ENCODE results near the gene AGRN. TPM values are rescaled to one million over a fixed set of nuclear protein-coding genes. Genes with fewer than 3 reads are reported as not detected.
"Not testable (repeated sequence)": the region's sequence is repeated elsewhere in the genome, so short reads cannot be mapped to it uniquely, and the experiment has no call there.

Gene AGRN
- total RNA-seq, 1 experiment from 2014 or later = 286 TPM

DNA sequence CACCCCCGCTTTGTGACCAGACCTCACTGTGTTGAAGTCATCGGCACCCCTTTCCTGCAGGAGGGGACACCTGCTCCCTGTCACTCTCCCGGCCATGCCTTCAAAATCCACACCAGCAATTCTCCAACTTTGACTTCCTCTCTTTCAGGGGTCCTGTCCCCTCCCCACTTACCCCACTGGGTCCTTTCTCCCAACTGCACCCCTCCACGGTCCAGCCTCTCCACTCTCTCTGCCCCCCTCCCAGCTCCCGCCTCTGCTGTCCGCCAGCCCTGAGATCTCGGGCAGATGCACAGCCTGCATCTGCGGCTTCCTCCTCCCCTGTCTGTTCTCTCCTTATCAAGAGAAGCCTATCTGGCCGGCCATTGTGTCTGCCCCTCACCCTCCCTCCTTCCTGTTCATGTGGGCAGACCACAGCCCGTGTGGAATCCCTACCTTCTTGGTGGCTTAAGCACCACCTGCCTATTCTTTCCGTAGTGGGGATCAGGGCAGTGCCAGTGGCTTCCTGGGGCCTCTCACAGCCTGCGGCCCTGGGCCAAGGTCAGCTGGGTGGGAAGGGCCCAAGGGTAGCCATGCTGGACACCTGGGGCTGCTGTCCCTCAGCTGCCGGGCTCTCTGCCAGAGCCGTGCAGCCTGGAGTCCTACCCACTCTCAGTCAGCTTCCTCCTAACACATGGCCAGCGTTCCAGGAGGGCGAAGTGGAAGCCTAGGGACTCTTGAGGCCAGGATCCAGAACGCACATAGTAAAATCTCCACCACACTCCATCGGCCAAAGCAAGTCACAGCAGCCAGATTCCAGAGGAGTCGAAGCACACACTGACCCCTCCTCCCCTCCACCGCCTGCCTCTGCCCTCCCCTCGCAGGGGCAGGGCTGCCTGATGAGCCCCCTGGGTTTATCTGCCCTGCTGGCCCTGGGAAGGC is 14.9 kb upstream of the AGRN start:
- Mint-ChIP-seq H3K4me1 (ENCODE audit: insufficient read depth, unreplicated experiment) (peaks cover 9% of the 10 kb centered on the region), H3K9me3 (ENCODE audit: unreplicated experiment) (no peaks in the 10 kb centered on the region), H3K36me3 (ENCODE audit: insufficient read depth, unreplicated experiment) (no peaks in the 10 kb centered on the region), H3K27ac (ENCODE audit: low read depth, unreplicated experiment) (no peak overlapping the region), H3K4me3 (ENCODE audit: unreplicated experiment) (no peak overlapping the region), H3K27me3 (ENCODE audit: insufficient read depth, unreplicated experiment) (no peaks in the 10 kb centered on the region)
- ChIA-PET CTCF (interaction anchor here (0.7 to 1.6 kb wide), 2 partner anchors 10 to 175 kb away, joined by 4 read pairs; no protein-coding TSS in a partner anchor), POLR2A (interaction anchor here (1.4 kb wide), 1 partner anchor 8 kb away, joined by 3 read pairs; the partner anchor contains the start of gene ISG15)
- no peak for DNase-seq (ENCODE audit: unreplicated experiment)
- TF ChIP-seq, protein P1, sequence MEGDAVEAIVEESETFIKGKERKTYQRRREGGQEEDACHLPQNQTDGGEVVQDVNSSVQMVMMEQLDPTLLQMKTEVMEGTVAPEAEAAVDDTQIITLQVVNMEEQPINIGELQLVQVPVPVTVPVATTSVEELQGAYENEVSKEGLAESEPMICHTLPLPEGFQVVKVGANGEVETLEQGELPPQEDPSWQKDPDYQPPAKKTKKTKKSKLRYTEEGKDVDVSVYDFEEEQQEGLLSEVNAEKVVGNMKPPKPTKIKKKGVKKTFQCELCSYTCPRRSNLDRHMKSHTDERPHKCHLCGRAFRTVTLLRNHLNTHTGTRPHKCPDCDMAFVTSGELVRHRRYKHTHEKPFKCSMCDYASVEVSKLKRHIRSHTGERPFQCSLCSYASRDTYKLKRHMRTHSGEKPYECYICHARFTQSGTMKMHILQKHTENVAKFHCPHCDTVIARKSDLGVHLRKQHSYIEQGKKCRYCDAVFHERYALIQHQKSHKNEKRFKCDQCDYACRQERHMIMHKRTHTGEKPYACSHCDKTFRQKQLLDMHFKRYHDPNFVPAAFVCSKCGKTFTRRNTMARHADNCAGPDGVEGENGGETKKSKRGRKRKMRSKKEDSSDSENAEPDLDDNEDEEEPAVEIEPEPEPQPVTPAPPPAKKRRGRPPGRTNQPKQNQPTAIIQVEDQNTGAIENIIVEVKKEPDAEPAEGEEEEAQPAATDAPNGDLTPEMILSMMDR (IDR thresholded peaks at IDR 0.05; ENCODE audit: unreplicated experiment) = no peak
- intact Hi-C loops (cut with micrococcal nuclease) = loop anchor here (5.0 kb wide), 1 partner anchor 57 kb away; no protein-coding TSS in a partner anchor
- no TSS peak for BruUV-seq (replicated peaks)

DNA sequence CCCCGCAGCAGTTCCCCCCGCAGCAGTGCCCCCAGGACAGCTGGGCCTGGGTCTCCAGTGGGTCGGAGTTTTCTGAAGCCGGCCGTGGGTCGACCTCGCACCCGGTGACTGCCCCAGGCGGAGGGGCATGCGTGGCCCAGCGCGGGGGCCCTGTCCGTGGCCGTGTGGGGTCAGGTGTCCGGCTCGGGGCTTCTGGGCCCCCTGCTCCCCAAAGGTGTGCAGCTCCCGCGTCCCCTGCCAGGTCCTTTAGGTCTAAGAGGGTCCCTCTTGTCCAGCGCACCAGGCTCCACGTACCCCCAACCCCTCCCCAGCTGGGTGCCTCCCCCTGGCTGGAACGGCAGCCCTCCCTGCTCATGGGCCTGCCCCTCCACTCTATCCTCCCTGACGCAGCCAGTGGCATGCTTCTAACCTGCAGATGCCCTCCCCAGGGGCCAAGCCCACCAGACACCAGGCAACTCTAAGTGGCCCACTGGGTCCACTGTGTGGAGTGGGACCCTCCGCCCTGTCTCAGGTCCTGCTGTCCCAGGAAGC is 14.1 kb upstream of the AGRN start:
- POLR2A ChIA-PET = interaction anchor here (1.4 kb wide), 1 partner anchor 7 kb away, joined by 3 read pairs; the partner anchor contains the start of gene ISG15
- Mint-ChIP-seq H3K9me3 (ENCODE audit: unreplicated experiment) (no peaks in the 10 kb centered on the region), H3K27ac (ENCODE audit: low read depth, unreplicated experiment) (no peak overlapping the region), H3K4me3 (ENCODE audit: unreplicated experiment) (no peak overlapping the region), H3K4me1 (ENCODE audit: insufficient read depth, unreplicated experiment) (peaks cover 7% of the 10 kb centered on the region), H3K27me3 (ENCODE audit: insufficient read depth, unreplicated experiment) (no peaks in the 10 kb centered on the region), H3K36me3 (ENCODE audit: insufficient read depth, unreplicated experiment) (no peaks in the 10 kb centered on the region)
- CTCF ChIA-PET = interaction anchor here (1.5 to 2.0 kb wide), 3 partner anchors 9 to 22 kb away, joined by 4 to 7 read pairs (median 5); no protein-coding TSS in a partner anchor
- TF ChIP-seq, protein P1 (IDR thresholded peaks at IDR 0.05; ENCODE audit: unreplicated experiment) = no peak
- intact Hi-C loops (cut with micrococcal nuclease) = no loop called here
- no peak for DNase-seq (ENCODE audit: unreplicated experiment)
- no TSS peak for BruUV-seq (replicated peaks)

DNA sequence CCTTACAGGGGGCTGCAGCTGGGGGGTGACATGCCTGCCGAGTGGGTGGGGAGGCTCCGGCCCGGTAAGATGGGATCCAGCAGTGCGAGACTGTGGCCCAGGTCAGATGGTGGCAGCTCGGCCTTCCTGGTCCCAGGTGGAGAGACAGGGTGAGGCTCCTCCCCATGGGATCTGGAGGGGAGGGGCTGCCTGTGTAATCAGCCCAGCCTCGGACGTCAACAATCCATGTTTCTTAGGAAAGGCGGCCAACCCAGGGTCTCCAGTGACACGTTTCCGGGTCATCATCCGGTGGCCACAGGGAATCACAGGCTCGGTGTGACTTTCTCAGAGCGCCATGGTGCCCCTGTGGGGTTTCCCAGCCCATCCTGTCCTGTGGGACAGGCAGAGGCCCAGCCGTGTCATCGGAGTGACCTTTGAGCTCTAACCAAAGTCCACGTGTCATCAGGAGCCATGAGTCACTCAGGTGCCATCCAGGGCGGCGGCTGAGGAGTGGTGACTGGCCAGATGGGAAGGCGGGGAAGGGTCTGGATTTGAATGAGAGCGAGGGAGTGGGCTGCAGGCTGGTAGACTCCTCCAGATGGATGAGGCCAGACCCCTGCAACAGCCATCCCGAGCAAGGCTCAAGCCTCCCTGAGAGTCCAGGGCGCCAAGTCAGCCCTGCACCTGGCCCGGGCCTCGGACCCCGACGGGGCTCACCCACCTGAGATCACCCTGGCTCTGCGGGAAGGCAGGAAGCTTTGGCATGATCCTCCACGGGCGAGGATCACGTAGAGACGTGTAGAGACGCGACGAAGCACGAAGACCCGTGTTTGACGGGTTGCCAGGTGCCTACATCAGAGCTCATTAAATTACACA is 13.4 kb upstream of the AGRN start:
- Mint-ChIP-seq H3K27me3 (ENCODE audit: insufficient read depth, unreplicated experiment) (no peaks in the 10 kb centered on the region), H3K4me3 (ENCODE audit: unreplicated experiment) (no peak overlapping the region), H3K27ac (ENCODE audit: low read depth, unreplicated experiment) (no peak overlapping the region), H3K4me1 (ENCODE audit: insufficient read depth, unreplicated experiment) (peaks cover 5% of the 10 kb centered on the region), H3K9me3 (ENCODE audit: unreplicated experiment) (no peaks in the 10 kb centered on the region), H3K36me3 (ENCODE audit: insufficient read depth, unreplicated experiment) (no peaks in the 10 kb centered on the region)
- POLR2A ChIA-PET = interaction anchor here (0.6 kb wide), 1 partner anchor 23 kb away, joined by 3 read pairs; no protein-coding TSS in a partner anchor
- CTCF ChIA-PET = interaction anchor here (1.5 to 2.0 kb wide), 3 partner anchors 8 to 22 kb away, joined by 4 to 7 read pairs (median 5); no protein-coding TSS in a partner anchor
- DNase-seq (ENCODE audit: unreplicated experiment) = no peak
- intact Hi-C loops (cut with micrococcal nuclease) = no loop called here
- no TSS peak for BruUV-seq (replicated peaks)
- TF ChIP-seq, protein P1 (IDR thresholded peaks at IDR 0.05; ENCODE audit: unreplicated experiment) = no peak

DNA sequence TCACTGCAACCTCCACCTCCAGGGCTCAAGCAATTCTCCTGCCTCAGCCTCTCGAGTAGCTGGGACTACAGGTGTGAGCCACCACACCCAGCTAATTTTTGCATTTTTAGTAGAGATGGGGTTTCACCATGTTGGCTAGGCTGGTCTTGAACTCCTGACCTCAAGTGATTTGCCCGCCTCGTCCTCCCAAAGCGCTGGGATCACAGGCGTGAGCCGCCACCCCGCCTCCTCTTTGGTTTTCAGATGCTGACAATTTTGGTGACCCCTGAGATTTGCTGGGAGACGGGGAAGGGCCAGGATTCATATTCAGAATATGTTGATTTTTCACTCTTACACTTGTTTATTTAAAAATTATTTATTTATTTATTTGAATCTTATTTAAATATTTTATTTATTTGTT is 9.8 kb upstream of the AGRN start:
- H3K27ac Mint-ChIP-seq (ENCODE audit: low read depth, unreplicated experiment); DNase-seq (ENCODE audit: unreplicated experiment); H3K4me1 Mint-ChIP-seq (ENCODE audit: insufficient read depth, unreplicated experiment); H3K4me3 Mint-ChIP-seq (ENCODE audit: unreplicated experiment); H3K27me3 Mint-ChIP-seq (ENCODE audit: insufficient read depth, unreplicated experiment); H3K9me3 Mint-ChIP-seq (ENCODE audit: unreplicated experiment); intact Hi-C loops (cut with micrococcal nuclease); BruUV-seq (replicated peaks): not testable (repeated sequence)
- POLR2A ChIA-PET = interaction anchor here (0.6 to 1.3 kb wide), 2 partner anchors 11 to 305 kb away, joined by 3 to 6 read pairs; no protein-coding TSS in a partner anchor
- CTCF ChIA-PET = interaction anchor here (1.5 kb wide), 1 partner anchor 54 kb away, joined by 4 read pairs; no protein-coding TSS in a partner anchor
- H3K36me3 Mint-ChIP-seq (ENCODE audit: insufficient read depth, unreplicated experiment) = peaks cover 16% of the 10 kb centered on the region
